Stimulated activated CD4-positive, alpha-beta T cell treated with anti-CD3 and anti-CD28 coated beads, Interleukin-15, amount 100 ng/mL, for 1 hour (primary cell): ENCODE measurements around the gene MMP24OS.
"Not testable (repeated sequence)": the region's sequence is repeated elsewhere in the genome, so short reads cannot be mapped to it uniquely, and the experiment has no call there.

Experiments used
- DNase-seq, 2 donors: peaks; one replicate each; pipeline ENCODE4 v3.0.0-alpha.2; 2020; ENCODE audit warnings: low read depth in 1 of 2, low spot score in 1 of 2

MMP24OS gene

GRCh38 chr20:35252598-35252997, 25.3 kb downstream of the MMP24OS start:
- not testable (repeated sequence) for DNase-seq

- DNase-seq: no peak
Measured at GRCh38 chr20:35252037-35252461, 25.9 kb downstream of the MMP24OS start.

- no peak for DNase-seq
Measured at GRCh38 chr20:35251613-35251940, 26.3 kb downstream of the MMP24OS start.

GRCh38 chr20:35248641-35249475, 29.1 kb downstream of the MMP24OS start:
- DNase-seq: no peak

GRCh38 chr20:35246723-35247122, 31.2 kb downstream of the MMP24OS start:
- no peak for DNase-seq

GRCh38 chr20:35243986-35244385, 33.9 kb downstream of the MMP24OS start:
- no peak for DNase-seq

- no peak for DNase-seq
Measured at GRCh38 chr20:35243317-35243716, 34.6 kb downstream of the MMP24OS start.

- no peak for DNase-seq
Measured at GRCh38 chr20:35240811-35241293, 37.1 kb downstream of the MMP24OS start.

- DNase-seq: no peak
Measured at GRCh38 chr20:35240083-35240810, 37.7 kb downstream of the MMP24OS start.

- DNase-seq: no peak
Measured at GRCh38 chr20:35238735-35239134, 39.2 kb downstream of the MMP24OS start.

- no peak for DNase-seq
Measured at GRCh38 chr20:35238170-35238569, 39.8 kb downstream of the MMP24OS start.

GRCh38 chr20:35237486-35237885, 40.4 kb downstream of the MMP24OS start:
- DNase-seq: no peak

GRCh38 chr20:35235881-35236280, 42.0 kb downstream of the MMP24OS start:
- no peak for DNase-seq

- DNase-seq: no peak
Measured at GRCh38 chr20:35232575-35232974, 45.3 kb downstream of the MMP24OS start.

- DNase-seq: peak in 1 of 2 donors; percentile 42
Measured at GRCh38 chr20:35226884-35227681, 50.8 kb downstream of the MMP24OS start.
